Measurements from ENCODE around the gene IRS1.

Gene IRS1

GRCh38 chr2:226799976-226800940, 638 bp upstream of the IRS1 start:
- Mint-ChIP-seq H3K4me3 (peak overlapping the region; percentile 71), H3K9me3 (no peaks in the 10 kb centered on the region), H3K4me1 (ENCODE audit: low read depth) (peaks cover 19% of the 10 kb centered on the region), H3K27ac (peak overlapping the region; percentile 43), H3K36me3 (ENCODE audit: low read depth) (no peaks in the 10 kb centered on the region), H3K27me3 (ENCODE audit: low read depth) (peaks cover 11% of the 10 kb centered on the region)
- DNase-seq (ENCODE audit: low spot score) = no peak

DNA sequence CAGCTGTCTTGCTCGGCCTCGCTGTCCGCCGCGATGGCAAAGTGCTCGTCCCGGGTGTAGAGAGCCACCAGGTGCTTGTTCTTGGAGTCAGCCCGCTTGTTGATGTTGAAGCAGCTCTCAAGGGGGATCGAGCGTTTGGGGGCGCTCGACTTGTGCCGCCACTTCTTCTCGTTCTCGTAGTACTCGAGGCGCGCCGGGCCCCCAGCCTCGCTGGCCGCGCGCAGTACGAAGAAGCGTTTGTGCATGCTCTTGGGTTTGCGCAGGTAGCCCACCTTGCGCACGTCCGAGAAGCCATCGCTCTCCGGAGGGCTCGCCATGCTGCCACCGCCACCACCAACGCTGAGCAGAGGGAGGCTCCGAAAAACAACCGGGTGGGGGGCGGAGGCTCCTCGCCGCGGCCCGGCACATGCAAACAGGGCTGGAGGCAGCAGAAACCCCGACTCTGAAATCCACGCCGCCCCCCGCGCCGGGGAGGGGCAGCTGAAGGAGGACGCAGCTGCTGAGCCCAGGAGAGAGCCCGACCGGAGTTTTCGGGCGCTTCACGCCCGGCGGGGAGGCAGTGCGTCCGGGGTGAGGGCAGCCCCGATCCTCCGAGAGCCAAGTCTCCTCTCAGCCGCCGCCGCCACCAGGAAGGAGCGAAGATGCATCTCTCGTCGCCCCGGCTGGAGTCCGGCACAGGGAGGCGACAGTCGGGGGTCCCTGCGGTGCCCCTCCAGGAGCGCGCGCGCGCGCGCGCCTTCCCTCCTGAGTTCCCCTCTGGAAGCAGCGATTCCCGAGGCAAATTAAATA, 1.0 kb downstream of the IRS1 start:
- Mint-ChIP-seq H3K9me3 (no peaks in the 10 kb centered on the region), H3K27me3 (ENCODE audit: low read depth) (peaks cover 8% of the 10 kb centered on the region), H3K4me3 (peak overlapping the region; percentile 83), H3K36me3 (ENCODE audit: low read depth) (no peaks in the 10 kb centered on the region), H3K4me1 (ENCODE audit: low read depth) (peaks cover 28% of the 10 kb centered on the region), H3K27ac (peak overlapping the region; percentile 55)
- peak; percentile 32 for DNase-seq (ENCODE audit: low spot score)

GRCh38 chr2:226797989-226798421, 1.6 kb downstream of the IRS1 start:
- Mint-ChIP-seq H3K9me3 (no peaks in the 10 kb centered on the region), H3K27me3 (ENCODE audit: low read depth) (peaks cover 4% of the 10 kb centered on the region), H3K4me1 (ENCODE audit: low read depth) (peaks cover 29% of the 10 kb centered on the region), H3K36me3 (ENCODE audit: low read depth) (no peaks in the 10 kb centered on the region), H3K27ac (no peak overlapping the region), H3K4me3 (peak overlapping the region; percentile 83)
- DNase-seq (ENCODE audit: low spot score) = no peak

- Mint-ChIP-seq H3K27ac (no peak overlapping the region), H3K9me3 (no peaks in the 10 kb centered on the region), H3K4me1 (ENCODE audit: low read depth) (peaks cover 28% of the 10 kb centered on the region), H3K27me3 (ENCODE audit: low read depth) (no peaks in the 10 kb centered on the region), H3K36me3 (ENCODE audit: low read depth) (no peaks in the 10 kb centered on the region), H3K4me3 (peak overlapping the region; percentile 38)
- no peak for DNase-seq (ENCODE audit: low spot score)
Observed at GRCh38 chr2:226797289-226797988, 2.2 kb downstream of the IRS1 start.

DNA sequence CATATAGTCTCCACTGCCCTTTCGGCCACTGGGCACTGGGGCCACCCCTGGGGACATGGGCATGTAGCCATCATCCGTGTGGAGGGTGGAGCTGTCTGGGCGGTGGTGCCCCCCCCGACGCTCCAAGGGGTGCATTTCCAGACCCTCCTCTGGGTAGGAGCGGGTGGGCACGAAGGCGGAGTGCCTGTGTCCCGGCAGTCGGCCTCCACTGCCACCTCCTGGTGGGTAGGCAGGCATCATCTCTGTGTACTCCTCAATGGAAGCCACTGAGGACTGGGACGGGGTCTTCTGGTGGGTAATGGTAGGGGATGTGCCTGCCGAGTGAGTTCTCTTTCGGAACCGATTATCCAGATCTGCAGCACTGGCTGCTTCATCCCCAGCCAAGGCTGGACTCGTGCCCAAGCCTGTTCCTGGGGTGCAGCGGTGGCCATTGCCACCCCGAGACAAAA, 2.8 kb downstream of the IRS1 start:
- Mint-ChIP-seq H3K27me3 (ENCODE audit: low read depth) (no peaks in the 10 kb centered on the region), H3K4me1 (ENCODE audit: low read depth) (peaks cover 32% of the 10 kb centered on the region), H3K27ac (no peak overlapping the region), H3K9me3 (no peaks in the 10 kb centered on the region), H3K4me3 (peak overlapping the region; percentile 38), H3K36me3 (ENCODE audit: low read depth) (no peaks in the 10 kb centered on the region)
- no peak for DNase-seq (ENCODE audit: low spot score)

- H3K36me3 Mint-ChIP-seq (ENCODE audit: low read depth) = peaks cover 1% of the 10 kb centered on the region
- DNase-seq (ENCODE audit: low spot score) = no peak
- no peak overlapping the region for H3K27ac Mint-ChIP-seq
- no peaks in the 10 kb centered on the region for H3K9me3 Mint-ChIP-seq
- H3K4me3 Mint-ChIP-seq = no peak overlapping the region
- peaks cover 28% of the 10 kb centered on the region for H3K4me1 Mint-ChIP-seq (ENCODE audit: low read depth)
- H3K27me3 Mint-ChIP-seq (ENCODE audit: low read depth) = no peaks in the 10 kb centered on the region
Observed at GRCh38 chr2:226796012-226796839, 3.4 kb downstream of the IRS1 start.

DNA sequence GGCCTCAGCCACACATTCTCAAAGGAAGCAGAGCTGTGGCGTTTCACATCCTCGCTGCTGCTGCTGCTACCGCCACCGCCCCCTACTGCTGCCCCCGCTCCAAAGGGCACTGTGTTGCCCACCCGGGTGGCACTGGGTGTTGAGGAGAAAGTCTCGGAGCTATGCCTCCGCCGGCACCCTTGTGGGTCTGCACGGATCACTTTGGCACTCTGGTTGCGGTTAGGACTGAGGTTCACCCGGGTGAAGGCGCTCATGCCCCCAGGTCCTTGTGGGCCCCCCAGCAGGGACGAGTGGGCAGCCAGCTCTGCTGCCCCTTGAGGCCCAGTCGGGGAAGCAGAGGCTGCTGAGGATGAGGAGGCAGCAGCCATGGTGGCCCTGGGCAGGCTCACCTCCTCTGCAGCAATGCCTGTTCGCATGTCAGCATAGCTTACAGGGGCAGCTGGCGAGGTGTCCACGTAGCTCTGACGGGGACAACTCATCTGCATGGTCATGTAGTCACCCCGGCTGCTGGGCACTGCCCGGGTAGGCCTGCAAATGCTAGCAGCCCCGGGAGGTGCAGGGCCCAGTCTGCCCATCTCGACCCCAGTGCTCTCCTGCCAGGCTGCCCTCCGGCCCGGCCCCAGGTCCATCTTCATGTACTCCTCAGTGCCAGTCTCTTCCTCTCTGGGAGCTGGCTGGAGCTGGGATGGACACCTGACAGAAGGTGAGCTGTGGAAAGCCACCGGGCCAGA, 4.2 kb downstream of the IRS1 start:
- no peak overlapping the region for H3K4me3 Mint-ChIP-seq
- H3K4me1 Mint-ChIP-seq (ENCODE audit: low read depth) = peaks cover 28% of the 10 kb centered on the region
- peaks cover 6% of the 10 kb centered on the region for H3K36me3 Mint-ChIP-seq (ENCODE audit: low read depth)

DNA sequence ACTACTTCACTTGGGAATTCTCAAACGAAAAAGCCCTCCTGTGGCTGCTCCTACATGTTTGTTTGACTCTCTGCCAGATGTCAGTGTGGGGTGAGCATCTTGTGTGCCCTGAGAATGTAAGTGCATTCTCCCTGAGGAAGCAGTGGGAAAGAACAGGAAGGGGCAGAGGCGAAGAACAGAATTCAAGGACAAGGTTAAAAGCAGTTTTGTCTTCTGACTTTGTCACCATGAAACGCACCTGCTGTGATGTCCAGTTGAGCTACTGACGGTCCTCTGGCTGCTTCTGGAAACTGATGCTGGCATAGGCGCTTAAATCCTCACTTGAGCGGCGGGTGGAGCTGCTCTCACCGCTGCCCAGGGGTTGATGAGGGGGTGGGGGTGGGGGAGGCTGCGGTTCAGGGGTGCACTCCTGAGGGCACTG, 4.9 kb downstream of the IRS1 start:
- H3K9me3 Mint-ChIP-seq = no peaks in the 10 kb centered on the region
- no peak overlapping the region for H3K27ac Mint-ChIP-seq
- H3K4me3 Mint-ChIP-seq = no peak overlapping the region
- peaks cover 28% of the 10 kb centered on the region for H3K4me1 Mint-ChIP-seq (ENCODE audit: low read depth)
- DNase-seq (ENCODE audit: low spot score) = no peak
- H3K27me3 Mint-ChIP-seq (ENCODE audit: low read depth) = no peaks in the 10 kb centered on the region
- H3K36me3 Mint-ChIP-seq (ENCODE audit: low read depth) = peaks cover 6% of the 10 kb centered on the region

More for the DNA sequence above, 4.2 kb downstream of the IRS1 start:
- DNase-seq (ENCODE audit: low spot score) = no peak
- no peaks in the 10 kb centered on the region for H3K9me3 Mint-ChIP-seq
- H3K27ac Mint-ChIP-seq = no peak overlapping the region
- H3K27me3 Mint-ChIP-seq (ENCODE audit: low read depth) = no peaks in the 10 kb centered on the region

DNA sequence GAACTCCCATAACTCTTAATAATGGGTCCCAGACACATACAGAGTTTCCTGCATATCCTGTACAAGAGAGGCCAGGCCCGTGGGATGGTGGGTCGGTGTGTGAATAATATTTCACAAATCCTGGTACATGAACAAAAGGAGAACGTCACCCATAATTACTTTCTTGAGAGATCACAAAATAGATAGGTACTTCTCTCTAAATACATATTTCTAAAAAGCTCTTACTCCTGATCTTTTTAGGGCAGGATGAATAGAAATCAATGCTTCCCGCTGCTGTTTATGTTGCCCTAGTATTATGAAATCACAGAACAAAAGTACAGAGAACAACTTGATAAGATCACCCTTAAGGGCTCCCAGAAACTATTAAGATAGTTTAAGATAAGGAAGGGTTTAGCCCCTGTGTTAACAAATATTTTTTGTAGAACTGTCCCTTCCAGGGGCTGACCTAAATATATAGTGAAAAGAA, 5.4 kb downstream of the IRS1 start:
- no peak overlapping the region for H3K27ac Mint-ChIP-seq
- no peaks in the 10 kb centered on the region for H3K9me3 Mint-ChIP-seq
- peaks cover 3% of the 10 kb centered on the region for H3K27me3 Mint-ChIP-seq (ENCODE audit: low read depth)
- DNase-seq (ENCODE audit: low spot score) = no peak
- H3K36me3 Mint-ChIP-seq (ENCODE audit: low read depth) = peaks cover 6% of the 10 kb centered on the region
- H3K4me1 Mint-ChIP-seq (ENCODE audit: low read depth) = peaks cover 30% of the 10 kb centered on the region
- H3K4me3 Mint-ChIP-seq = no peak overlapping the region

DNA sequence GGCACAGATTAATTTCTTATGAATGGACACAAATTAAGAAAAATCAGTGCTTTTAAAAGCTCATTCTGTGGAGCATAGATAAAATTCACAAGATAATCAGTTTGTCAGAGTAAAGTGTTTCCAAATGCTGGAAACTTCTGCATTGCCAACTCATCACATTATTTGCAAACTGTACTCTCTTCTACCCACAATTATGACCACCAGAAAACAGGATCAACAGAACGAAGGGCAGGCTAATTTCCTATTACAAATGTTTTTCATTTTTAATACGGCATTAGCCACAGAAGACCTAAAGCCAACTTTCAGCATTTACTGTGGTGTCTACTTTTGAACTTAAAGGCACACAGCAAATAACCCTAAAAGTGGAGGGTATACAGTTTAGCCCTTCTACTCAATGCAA, 6.0 kb downstream of the IRS1 start:
- Mint-ChIP-seq H3K4me3 (no peak overlapping the region), H3K27ac (no peak overlapping the region), H3K9me3 (no peaks in the 10 kb centered on the region), H3K4me1 (ENCODE audit: low read depth) (peaks cover 34% of the 10 kb centered on the region), H3K36me3 (ENCODE audit: low read depth) (peaks cover 6% of the 10 kb centered on the region), H3K27me3 (ENCODE audit: low read depth) (peaks cover 6% of the 10 kb centered on the region)
- DNase-seq (ENCODE audit: low spot score) = no peak

DNA sequence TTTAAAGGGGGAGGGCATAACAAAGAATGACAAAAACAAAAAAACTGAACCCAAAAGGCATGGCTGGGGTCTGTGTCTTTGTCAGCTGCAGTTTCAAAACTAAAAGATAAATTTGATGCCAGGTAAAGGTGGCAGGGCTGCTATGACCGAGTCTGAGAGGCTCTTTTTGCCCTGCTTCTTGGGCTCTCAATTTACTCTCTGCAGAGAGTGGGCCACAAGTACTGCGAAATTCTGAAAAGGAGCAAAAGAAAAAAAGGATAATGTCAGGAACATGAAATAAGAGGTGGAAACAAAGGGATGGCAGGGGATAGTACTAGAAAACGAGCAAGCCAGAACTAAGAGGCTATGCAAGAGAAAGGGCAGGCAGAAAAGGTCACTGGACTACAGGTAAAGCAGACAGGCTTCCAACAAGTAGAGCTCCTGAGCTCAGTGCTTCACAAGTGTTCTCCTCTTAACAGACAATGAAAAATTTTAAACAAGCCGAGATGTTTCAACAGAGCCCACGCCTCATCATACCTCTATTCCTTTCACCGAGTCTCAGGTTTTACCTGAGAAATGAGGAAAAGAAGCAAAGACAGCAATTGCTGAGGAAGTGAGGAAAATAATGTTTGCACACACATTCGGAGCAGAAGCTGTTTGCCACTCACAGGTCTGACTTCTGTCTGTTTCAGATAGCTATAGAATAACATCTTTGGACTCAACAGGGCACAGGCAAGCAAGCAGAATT, 7.3 kb downstream of the IRS1 start:
- Mint-ChIP-seq H3K9me3 (no peaks in the 10 kb centered on the region), H3K36me3 (ENCODE audit: low read depth) (peaks cover 6% of the 10 kb centered on the region), H3K4me1 (ENCODE audit: low read depth) (peaks cover 31% of the 10 kb centered on the region), H3K27ac (peak overlapping the region; percentile 47), H3K27me3 (ENCODE audit: low read depth) (peaks cover 8% of the 10 kb centered on the region), H3K4me3 (peak overlapping the region; percentile 66)
- DNase-seq (ENCODE audit: low spot score) = no peak

- peaks cover 8% of the 10 kb centered on the region for H3K27me3 Mint-ChIP-seq (ENCODE audit: low read depth)
- H3K4me1 Mint-ChIP-seq (ENCODE audit: low read depth) = peaks cover 31% of the 10 kb centered on the region
- H3K9me3 Mint-ChIP-seq = no peaks in the 10 kb centered on the region
- peak overlapping the region; percentile 90 for H3K4me3 Mint-ChIP-seq
- peaks cover 6% of the 10 kb centered on the region for H3K36me3 Mint-ChIP-seq (ENCODE audit: low read depth)
- peak overlapping the region; percentile 94 for H3K27ac Mint-ChIP-seq
- peak; percentile 93 for DNase-seq (ENCODE audit: low spot score)
Observed at GRCh38 chr2:226791487-226792081, 8.0 kb downstream of the IRS1 start.

All from T-helper 2 cell treated with Interferon-gamma antibody and Interleukin-4, amounts not matched to agents 5 μg/mL and 100 μg/mL, for 36 hours (primary cell).